Lower leg skin (tissue), 4 donors: Measurements from ENCODE around the gene LRP10. TPM values are rescaled to one million over a fixed set of nuclear protein-coding genes. Genes with fewer than 3 reads are reported as not detected.

ENCODE experiments used
- DNase-seq, 2 donors: peaks; one replicate each; pipeline ENCODE4 v3.0.0-alpha.2; 2019; ENCODE audit warnings: low spot score in 2 of 2
- H3K4me3 ChIP-seq: fragments of 200-600 bp; sonication (generic); 2 replicates; pipeline ENCODE4 v1.5.1; 2017; ENCODE audit warnings: mild to moderate bottlenecking, low read depth; ENCODE audit not compliant: poor library complexity, severe bottlenecking
- CTCF ChIP-seq, 3 donors: fragments of 450-650 bp; IDR thresholded peaks; one replicate each; pipeline ENCODE4 v1.5.1; 2016; ENCODE audit warnings: antibody characterized with exemption in 3 of 3, mild to moderate bottlenecking in 3 of 3, moderate library complexity in 2 of 3
- POLR2A ChIP-seq, 2 donors: fragments of 450-650 bp; IDR thresholded peaks; one replicate each; pipeline ENCODE4 v1.6.1; 2016 to 2017; ENCODE audit warnings: antibody characterized with exemption in 2 of 2, mild to moderate bottlenecking in 1 of 2, moderate library complexity in 1 of 2
- WGBS, 2 donors: methylation state at CpG; one replicate each; pipeline ENCODE4 v1.1.5; 2018; 5-methylcytosine and 5-hydroxymethylcytosine counted together
- intact Hi-C: fragments of 100-400 bp; cut with DNase I; formaldehyde crosslinking; loops from one replicate; pipeline ENCODE4 v1.15.0; 2023; ENCODE audit warnings: low total_unique reads
- total RNA-seq, 4 donors: library from RNA; depleted of rRNA; stranded (reverse); fragments of >200 nt; gene quantifications; one replicate each; pipeline ENCODE4 v1.1.0, GENCODE V29; 2016

Gene LRP10
- total RNA-seq, 4 donors from 2014 or later: 148 to 209 (median 167) TPM

GRCh38 chr14:22861651-22862050 is 9.9 kb upstream of the LRP10 start:
- intact Hi-C loops: no loop called here
- TF ChIP-seq CTCF (IDR thresholded peaks at IDR 0.05): no peak
- TF ChIP-seq POLR2A (IDR thresholded peaks at IDR 0.05): no peak
- DNase-seq: no peak
- no peak overlapping the region for H3K4me3 ChIP-seq

GRCh38 chr14:22864979-22865378 is 6.6 kb upstream of the LRP10 start:
- no peak for DNase-seq
- 91 to 97% methylated on average over 4 of the region's 4 CpGs for WGBS, 2 donors
- H3K4me3 ChIP-seq: no peak overlapping the region
- intact Hi-C loops: no loop called here
- no peak for TF ChIP-seq CTCF (IDR thresholded peaks at IDR 0.05)
- TF ChIP-seq POLR2A (IDR thresholded peaks at IDR 0.05): no peak

GRCh38 chr14:22865424-22866405 is 5.8 kb upstream of the LRP10 start:
- WGBS, 2 donors: 43 to 46% methylated on average over 6 of the region's 6 CpGs
- intact Hi-C loops: no loop called here
- DNase-seq: no peak
- H3K4me3 ChIP-seq: no peak overlapping the region
- TF ChIP-seq CTCF (IDR thresholded peaks at IDR 0.05) (no peak), POLR2A (IDR thresholded peaks at IDR 0.05) (no peak)

- intact Hi-C loops: no loop called here
- H3K4me3 ChIP-seq: no peak overlapping the region
- 95 to 96% methylated on average over 5 of the region's 5 CpGs for WGBS, 2 donors
- TF ChIP-seq CTCF (IDR thresholded peaks at IDR 0.05) (no peak), POLR2A (IDR thresholded peaks at IDR 0.05) (no peak)
- no peak for DNase-seq
These were observed 4.7 kb upstream of the LRP10 start for GRCh38 chr14:22866874-22867273.

- H3K4me3 ChIP-seq: no peak overlapping the region
- no peak for TF ChIP-seq POLR2A (IDR thresholded peaks at IDR 0.05)
- TF ChIP-seq CTCF (IDR thresholded peaks at IDR 0.05): no peak
- WGBS, 2 donors: 0 to 2% methylated on average over 1 of the region's 1 CpG
- intact Hi-C loops: no loop called here
- no peak for DNase-seq
These were observed 723 bp upstream of the LRP10 start for GRCh38 chr14:22870811-22871223.
